Adrenal gland (tissue), 5 donors: ENCODE data around the gene AMN1.

Experiments
- CTCF ChIP-seq, 6 experiments: fragments of 450-650 bp in 4 of 6; fragments of 200-600 bp in 2 of 6; sonication (generic) in 1 of 6; IDR thresholded peaks; 1 replicate in 5 of 6; 2 replicates in 1 of 6; pipeline versions ENCODE4 v1.5.1 to v1.8.0; 2016 to 2021; ENCODE audit warnings: antibody characterized with exemption in 6 of 6, mild to moderate bottlenecking in 2 of 6, moderate library complexity in 1 of 6
- POLR2A ChIP-seq, 2 donors: fragments of 450-650 bp; IDR thresholded peaks; one replicate each; pipeline ENCODE4 v1.6.1; 2017; ENCODE audit warnings: antibody characterized with exemption in 2 of 2, mild to moderate bottlenecking in 2 of 2, moderate library complexity in 1 of 2
- donor health status: DM: no; HTN: no; CAD: no.

GRCh38 chr12:31732926-31733548 lies 4.2 kb upstream of the AMN1 start:
- TF ChIP-seq CTCF (IDR thresholded peaks at IDR 0.05), result no peak
- TF ChIP-seq POLR2A (IDR thresholded peaks at IDR 0.05), result no peak
